Testis (tissue), 2 donors: Measurements from ENCODE around the gene BRAT1.

Source experiments
- CTCF ChIP-seq, 3 experiments: fragments of 450-650 bp in 2 of 3; fragments of 200-600 bp in 1 of 3; sonication (generic) in 1 of 3; IDR thresholded peaks; one replicate each; pipeline ENCODE4 v1.5.1; 2016 to 2019; ENCODE audit warnings: antibody characterized with exemption in 3 of 3, mild to moderate bottlenecking in 2 of 3, moderate library complexity in 1 of 3
- POLR2A ChIP-seq: fragments of 450-650 bp; IDR thresholded peaks from one replicate; pipeline ENCODE4 v1.6.1; 2017; ENCODE audit warnings: antibody characterized with exemption, mild to moderate bottlenecking, moderate library complexity

GRCh38 chr7:2499181-2499580 is 56.1 kb downstream of the BRAT1 start:
- no peak for TF ChIP-seq CTCF (IDR thresholded peaks at IDR 0.05)
- TF ChIP-seq POLR2A: no peak
